KOPT-K1 (cell line): ENCODE measurements around the gene CMSS1.

ENCODE experiments used
- H3K27ac ChIP-seq: fragments of 200-600 bp; sonication (generic); 2 replicates; pipeline ENCODE4 v1.5.1; 2016; ENCODE audit warnings: antibody characterized with exemption, mild to moderate bottlenecking, low read depth, low read length; ENCODE audit not compliant: poor library complexity, severe bottlenecking
- H3K36me3 ChIP-seq: fragments of 200-600 bp; sonication (generic); 2 replicates; pipeline ENCODE4 v1.5.1; 2017; ENCODE audit warnings: antibody characterized with exemption, mild to moderate bottlenecking, low read length, moderate library complexity; ENCODE audit not compliant: insufficient read depth
- H3K9me3 ChIP-seq: fragments of 200-600 bp; sonication (generic); 2 replicates; pipeline ENCODE4 v1.5.1; 2017; ENCODE audit warnings: antibody characterized with exemption, low read length, mild to moderate bottlenecking; ENCODE audit not compliant: insufficient read depth, poor library complexity, severe bottlenecking

CMSS1 gene

DNA sequence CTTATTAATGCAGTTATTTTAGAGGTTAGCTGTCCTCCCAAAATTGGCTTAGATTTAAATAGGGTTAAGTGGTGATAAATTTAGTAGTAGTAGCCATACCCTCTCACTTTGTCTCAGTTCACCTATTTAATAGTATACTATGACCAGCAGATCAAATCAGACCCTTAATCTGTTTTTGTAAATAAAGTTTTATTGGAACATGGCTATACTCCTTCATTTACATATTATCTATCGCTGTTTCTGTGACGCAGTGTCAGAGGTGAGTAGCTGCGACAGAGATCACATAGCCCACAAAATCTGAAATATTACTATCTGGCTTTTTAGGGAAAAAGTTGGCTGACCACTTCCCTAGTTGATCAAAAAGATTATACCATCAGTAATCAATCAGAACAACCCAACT is 183.4 kb downstream of the CMSS1 start:
- no peaks in the 10 kb centered on the region for H3K36me3 ChIP-seq
- H3K27ac ChIP-seq: no peak overlapping the region

DNA sequence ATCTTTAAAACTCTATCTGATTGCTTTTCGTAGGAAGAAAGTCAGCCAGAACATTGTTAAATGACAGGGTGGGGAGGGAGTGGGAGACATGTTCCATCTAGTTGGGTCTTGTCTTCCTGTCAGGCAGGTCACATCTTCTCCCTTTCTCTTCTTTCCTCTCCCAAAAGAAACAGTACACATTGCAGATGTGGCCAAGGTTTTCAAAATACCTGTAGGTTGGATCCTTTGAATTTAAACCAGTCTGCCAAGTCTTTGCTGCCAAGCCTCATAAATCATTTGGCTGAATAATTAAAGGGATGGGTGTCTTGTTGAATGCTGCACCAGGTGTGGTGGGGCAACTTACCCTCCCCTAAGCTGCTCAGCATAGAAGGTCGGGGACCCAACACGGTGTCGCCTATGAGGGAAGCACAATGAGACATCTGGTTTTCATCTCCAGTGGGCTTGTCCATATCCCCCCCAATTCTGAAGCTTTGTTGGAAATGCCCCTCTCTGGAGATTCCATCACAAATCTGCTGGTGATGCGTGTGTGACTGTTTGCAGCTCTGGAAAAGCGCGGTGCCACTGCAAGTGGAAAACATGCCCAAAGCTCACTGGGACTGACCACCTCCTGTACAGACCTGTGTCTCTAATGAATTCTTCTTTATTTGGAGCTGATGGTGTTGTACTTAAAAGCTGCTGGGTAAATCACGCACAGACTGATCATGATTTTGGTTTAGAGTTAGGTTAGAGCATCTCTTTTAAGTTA is 184.0 kb downstream of the CMSS1 start:
- no peaks in the 10 kb centered on the region for H3K9me3 ChIP-seq
- no peak overlapping the region for H3K27ac ChIP-seq
- H3K36me3 ChIP-seq: no peaks in the 10 kb centered on the region

More for the DNA sequence above, 183.4 kb downstream of the CMSS1 start:
- no peaks in the 10 kb centered on the region for H3K9me3 ChIP-seq

DNA sequence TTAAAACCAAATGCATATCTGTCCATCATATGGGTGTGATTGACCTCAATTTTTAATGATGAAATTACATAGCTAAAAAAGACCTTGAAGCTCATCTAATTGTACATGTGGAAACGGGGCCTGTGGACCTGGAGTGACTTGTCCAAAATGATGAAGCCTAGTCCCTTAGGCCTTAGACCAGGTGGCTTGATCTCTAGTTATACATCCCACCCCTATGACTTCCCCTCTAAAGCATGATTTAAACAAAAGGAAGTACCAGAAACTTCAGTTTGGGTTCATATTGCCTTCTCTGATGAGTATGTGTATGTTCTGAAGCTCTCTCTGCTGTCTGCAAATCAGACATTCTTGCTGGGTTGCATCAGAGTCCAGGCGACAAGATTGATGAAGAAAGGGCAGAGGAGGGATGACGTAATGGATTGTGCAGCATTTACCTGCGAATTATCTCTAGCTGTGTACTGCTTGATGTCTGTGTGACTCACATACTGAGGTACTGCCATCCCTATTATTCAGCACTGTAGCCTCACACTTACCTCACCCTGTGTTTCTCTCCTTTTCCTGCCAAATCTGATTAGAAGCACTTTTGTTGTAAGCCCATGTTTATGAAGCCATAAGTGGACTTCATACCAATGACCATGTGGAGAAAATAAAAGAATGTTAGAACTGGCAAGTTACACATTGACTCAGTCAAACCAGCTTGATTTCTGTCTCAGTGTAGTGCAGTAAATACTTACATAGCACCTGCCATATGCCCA is 185.1 kb downstream of the CMSS1 start:
- Histone ChIP-seq H3K9me3 (no peaks in the 10 kb centered on the region), H3K27ac (no peak overlapping the region), H3K36me3 (no peaks in the 10 kb centered on the region)

DNA sequence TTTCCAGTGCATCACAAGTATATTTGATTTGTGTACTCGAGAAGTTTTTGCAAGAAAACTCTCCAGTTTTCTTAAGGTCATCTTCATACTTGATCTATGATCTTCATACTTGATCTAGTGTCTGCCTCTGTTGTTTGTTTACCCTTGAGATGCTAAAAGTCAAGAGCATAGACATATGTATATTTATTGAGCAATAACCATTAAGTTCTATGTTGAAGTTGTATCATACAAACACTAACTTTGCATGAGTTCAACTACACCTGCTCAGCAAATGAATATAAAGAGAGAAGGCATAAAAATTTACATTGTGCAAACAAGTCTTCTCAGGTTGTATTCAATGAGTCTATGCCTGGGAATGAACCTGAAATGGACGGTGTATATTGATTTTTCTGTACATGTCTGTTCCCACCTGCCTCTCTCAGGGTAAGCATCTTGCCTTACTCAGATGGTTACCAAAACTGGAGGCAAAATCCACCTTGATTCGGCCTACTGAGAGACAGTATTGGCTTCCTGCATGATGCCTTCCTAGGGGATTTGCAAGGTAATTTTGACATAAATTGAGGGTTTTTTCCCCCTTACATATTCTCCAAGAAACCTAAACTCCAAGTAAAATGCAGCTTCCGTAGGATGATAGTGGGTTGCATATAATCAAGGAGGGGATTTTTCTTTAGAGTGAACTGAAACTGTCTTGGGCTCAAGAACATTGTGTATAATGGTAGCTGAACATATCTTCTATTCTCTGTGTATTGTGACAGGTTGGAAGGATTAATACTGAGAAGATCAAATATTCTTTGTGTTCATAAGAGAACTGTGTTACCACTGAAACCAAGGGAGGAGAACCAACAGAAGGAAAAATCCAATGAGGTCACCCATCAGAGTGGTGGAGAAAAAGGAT is 186.2 kb downstream of the CMSS1 start:
- Histone ChIP-seq H3K27ac (no peak overlapping the region), H3K9me3 (no peaks in the 10 kb centered on the region)

DNA sequence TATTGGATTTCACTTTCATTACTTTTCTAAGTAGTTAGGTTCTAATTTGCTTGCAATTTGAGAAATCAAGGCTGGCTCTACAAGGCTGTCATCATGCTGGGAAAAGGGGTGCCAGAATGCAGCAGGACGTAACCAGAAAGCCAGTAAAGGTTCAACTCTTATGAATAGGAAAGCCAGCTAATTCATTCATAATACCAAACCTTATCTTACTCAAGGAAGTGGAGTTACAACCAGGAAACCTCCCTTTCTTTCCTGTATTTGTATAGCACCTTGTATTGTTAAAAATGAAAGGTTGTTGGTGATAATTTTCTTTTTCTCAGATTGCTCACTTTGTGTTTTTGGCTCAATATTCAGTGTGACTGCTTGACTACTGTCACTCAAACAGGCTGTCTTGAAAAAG is 187.3 kb downstream of the CMSS1 start:
- H3K27ac ChIP-seq: no peak overlapping the region
- no peaks in the 10 kb centered on the region for H3K36me3 ChIP-seq

More for the DNA sequence above, 186.2 kb downstream of the CMSS1 start:
- H3K36me3 ChIP-seq: no peaks in the 10 kb centered on the region

DNA sequence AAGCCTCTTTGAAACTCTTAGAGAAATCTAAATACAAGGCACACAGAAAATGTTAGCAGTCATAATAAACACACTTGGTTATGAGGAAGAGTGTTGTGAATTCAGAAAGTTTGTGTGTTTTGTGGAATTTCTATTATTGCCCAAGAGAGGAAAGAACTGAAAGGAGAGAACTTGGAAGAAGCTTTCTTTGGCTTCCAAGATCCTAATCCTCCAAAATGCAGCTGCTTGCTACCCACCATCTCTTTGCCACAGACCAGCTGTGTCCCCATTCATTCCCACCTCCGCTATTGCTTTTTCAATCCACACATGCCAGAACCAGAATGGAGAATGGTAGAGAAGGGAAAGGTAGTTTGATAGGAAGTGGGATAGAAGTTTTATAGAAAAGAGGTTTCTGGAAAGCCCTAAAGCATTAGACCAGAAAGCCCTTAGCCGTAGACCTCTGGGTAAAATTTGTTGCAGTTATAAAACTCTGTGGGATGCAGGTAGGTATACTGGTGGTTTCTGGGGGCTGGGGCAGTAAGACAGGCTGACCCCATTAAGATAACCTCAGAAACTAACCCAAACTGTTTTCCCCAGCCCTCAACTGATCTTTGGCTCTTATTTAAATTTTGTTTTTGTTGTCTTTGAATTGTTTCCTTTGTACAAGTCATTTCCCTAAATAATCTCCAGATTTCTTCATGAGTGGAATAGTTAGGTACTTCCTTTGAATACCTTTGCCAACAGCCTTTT is 188.2 kb downstream of the CMSS1 start:
- H3K27ac ChIP-seq: no peak overlapping the region
- no peaks in the 10 kb centered on the region for H3K36me3 ChIP-seq
- no peaks in the 10 kb centered on the region for H3K9me3 ChIP-seq

More for the DNA sequence above, 187.3 kb downstream of the CMSS1 start:
- H3K9me3 ChIP-seq: no peaks in the 10 kb centered on the region

DNA sequence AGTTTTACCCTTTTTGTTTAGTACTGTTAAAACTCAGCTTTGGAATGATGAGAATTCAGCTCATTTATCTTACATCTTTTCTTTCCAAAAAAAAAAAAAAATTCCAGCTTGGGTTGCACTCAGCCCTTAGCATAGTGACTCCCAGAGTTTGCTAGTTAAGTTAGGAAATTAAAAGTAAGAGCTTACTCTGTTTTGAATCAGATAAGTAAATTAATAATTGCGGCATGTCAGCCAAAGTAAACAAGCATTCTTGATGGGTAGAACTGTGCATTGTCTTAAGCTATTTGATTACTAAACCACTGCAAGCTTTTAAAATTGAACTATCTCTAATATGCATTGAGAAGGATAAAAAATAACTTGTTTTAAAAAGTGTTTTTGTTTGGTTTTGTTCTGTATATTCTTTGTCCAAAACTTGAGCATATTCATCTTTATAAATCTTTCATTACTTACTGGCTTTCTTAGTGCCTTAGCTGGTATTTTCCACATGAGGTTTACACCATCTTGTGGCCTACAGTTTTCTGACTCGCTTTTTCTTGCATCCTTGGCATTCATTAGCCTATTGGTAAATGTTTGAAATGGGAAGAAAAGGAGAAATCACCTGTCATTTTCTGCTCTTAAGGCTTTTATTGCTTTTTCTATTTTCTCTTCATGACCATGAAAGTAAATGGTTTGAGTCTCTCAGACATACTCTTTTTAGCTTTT is 189.1 kb downstream of the CMSS1 start:
- Histone ChIP-seq H3K9me3 (no peaks in the 10 kb centered on the region), H3K36me3 (no peaks in the 10 kb centered on the region), H3K27ac (no peak overlapping the region)

DNA sequence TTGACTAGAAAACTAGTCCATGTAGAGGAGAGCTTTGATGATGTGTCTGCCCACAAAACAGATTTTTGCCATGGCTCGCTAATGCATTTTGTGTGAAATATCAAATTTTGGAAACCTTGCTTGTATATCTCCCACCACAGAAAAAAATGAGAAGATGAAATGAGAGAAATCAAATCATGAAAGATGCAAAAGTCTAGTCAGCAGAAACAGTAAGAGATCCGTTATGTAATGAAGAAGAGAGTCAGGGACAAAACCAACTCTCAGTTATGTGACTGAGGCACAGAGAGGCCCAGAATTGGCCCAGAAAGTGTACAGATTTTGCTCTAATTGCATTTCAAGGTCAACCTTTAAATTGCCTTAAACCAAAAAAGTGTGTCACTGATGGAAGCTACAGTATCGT is 189.7 kb downstream of the CMSS1 start:
- Histone ChIP-seq H3K9me3 (no peaks in the 10 kb centered on the region), H3K36me3 (no peaks in the 10 kb centered on the region), H3K27ac (no peak overlapping the region)

DNA sequence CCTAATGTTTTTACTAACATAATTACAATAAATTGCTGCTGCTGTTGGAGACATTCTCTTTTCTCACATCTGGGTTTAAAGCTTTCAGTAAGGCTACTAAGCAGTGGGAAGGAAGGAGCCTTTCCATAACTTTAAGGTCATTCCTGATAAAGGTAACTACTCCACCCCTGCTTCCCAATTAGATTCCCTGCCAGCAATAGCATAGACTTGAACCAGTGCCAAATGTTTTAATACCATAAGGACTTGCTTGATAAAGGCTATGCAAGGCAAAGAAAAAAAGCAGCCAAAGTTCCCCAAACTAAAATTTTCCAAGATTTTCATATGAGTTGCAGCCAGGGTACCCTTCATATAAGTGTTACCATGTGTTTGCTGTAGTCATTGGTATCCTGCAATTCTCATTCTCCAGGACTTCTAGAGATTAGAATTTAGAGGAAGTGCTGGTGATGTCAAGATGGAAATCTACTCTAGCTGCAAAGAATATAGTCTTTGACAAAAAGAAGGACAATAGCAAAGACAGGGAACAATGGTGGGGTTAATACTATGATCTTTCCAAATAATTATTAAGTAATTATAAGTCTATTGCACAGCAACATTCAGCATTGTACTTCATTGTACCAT is 190.5 kb downstream of the CMSS1 start:
- Histone ChIP-seq H3K27ac (no peak overlapping the region), H3K9me3 (no peaks in the 10 kb centered on the region), H3K36me3 (no peaks in the 10 kb centered on the region)

DNA sequence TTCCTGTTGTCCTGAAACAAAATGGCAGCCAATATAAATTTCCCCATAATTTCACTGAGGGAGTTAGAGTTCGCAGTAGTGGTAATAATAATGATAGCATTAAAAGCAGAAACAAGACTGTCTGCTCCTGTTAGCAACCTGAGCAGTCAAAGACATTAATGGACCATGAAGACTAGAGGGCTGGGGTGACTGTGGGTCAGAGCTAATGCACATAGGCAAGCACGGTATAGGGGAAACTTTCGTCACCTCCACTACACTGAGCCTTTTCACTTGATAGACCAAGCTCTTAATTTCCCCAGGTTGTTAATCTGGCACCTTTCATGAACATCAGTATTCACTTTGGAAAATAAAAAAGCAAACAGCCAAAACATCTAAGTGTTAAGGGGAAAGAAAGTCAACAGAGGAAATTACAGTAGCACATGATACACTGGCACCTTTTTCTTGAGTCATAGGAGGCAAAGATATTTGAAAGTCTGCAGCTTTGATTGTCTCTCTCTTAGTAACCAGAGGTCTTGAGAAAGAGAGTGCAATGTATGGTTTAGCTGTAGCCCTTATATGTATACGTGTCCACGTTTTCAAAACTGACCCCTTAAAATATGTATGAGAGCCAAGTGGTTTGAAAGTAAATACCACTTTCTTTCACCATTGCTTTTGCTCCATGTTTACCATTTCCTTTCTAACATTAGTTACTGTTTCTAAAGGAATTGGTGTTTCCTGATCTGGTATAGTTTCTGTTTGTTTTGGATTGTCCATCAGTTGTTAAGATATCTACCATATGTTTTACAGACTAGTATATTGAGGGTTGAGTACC is 191.8 kb downstream of the CMSS1 start:
- no peaks in the 10 kb centered on the region for H3K36me3 ChIP-seq
- H3K27ac ChIP-seq: no peak overlapping the region
- no peaks in the 10 kb centered on the region for H3K9me3 ChIP-seq

DNA sequence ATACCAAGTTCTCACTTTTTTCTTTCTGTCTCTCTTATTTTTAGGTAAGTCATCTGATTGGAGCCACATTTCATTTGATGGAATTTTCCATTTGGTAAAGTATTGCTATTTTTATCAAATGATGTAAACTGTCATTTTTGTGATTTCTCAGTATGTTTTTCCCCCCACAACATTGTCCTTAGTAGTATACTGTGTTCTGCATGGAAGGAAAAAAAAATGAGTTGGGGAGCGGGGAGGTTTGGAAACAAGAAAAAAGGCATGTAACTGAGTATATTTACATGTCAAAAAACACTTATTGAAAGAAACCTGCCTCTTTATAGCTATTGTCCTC is 192.4 kb downstream of the CMSS1 start:
- no peak overlapping the region for H3K27ac ChIP-seq
- H3K36me3 ChIP-seq: no peaks in the 10 kb centered on the region
- H3K9me3 ChIP-seq: peaks cover 3% of the 10 kb centered on the region

DNA sequence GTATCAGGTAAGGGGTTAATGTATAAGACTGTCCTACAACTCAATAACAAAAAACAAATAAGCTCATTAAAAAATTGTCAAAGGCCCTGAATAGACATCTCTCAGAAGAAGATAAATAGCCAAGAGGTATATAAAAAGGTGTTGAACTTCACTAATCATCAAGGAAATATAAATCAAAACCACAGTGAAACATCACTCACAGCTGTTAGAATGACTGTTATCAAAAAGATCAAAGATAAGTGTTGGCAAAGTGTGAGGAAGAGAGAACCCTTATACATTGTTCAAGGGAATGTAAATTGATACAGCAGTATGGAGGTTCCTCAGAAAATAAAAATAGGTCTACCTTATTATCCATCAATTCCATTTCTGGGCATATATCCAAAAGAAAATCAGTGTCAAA is 201.1 kb downstream of the CMSS1 start:
- Histone ChIP-seq H3K9me3 (peaks cover 6% of the 10 kb centered on the region), H3K36me3 (no peaks in the 10 kb centered on the region), H3K27ac (no peak overlapping the region)

DNA sequence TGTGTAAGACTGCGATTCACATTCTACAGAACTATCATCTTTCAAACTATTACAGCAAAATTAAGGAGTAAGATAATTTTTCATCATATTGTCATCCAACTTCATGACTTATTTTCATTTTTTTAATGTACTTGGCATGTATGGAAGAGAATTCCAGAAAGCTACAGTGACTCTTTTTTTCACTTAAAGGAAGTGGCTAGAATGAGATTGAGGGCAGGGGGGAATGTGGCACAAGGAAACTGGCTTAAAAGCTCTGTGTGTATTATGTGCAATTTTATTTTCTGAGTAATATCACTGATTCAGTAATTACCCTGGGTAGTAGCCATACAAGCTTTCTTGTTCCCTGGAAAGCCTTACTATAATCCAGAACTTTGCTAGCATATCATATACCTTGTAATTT is 202.1 kb downstream of the CMSS1 start:
- Histone ChIP-seq H3K9me3 (peaks cover 6% of the 10 kb centered on the region), H3K27ac (no peak overlapping the region), H3K36me3 (no peaks in the 10 kb centered on the region)
